Muscle of leg (tissue), 11 donors: Measurements from ENCODE around the gene OASL. TPM values are rescaled to one million over a fixed set of nuclear protein-coding genes. Genes with fewer than 3 reads are reported as not detected.

Source experiments
- DNase-seq: peaks from one replicate; pipeline ENCODE4 v3.0.0; 2013
- H3K27ac ChIP-seq: one replicate; pipeline ENCODE4 v1.5.1; 2013; ENCODE audit warnings: mild to moderate bottlenecking, low read length, control low read depth
- H3K27me3 ChIP-seq: one replicate; pipeline ENCODE4 v1.6.1; 2013; ENCODE audit warnings: low read length; ENCODE audit not compliant: control insufficient read depth, insufficient read depth
- H3K36me3 ChIP-seq: one replicate; pipeline ENCODE4 v1.6.1; 2013; ENCODE audit warnings: low read length; ENCODE audit not compliant: control insufficient read depth, insufficient read depth
- H3K4me1 ChIP-seq: one replicate; pipeline ENCODE4 v1.6.1; 2013; ENCODE audit warnings: low read length; ENCODE audit not compliant: control insufficient read depth, insufficient read depth
- H3K4me3 ChIP-seq: one replicate; pipeline ENCODE4 v1.5.1; 2013; ENCODE audit warnings: low read length, control low read depth
- H3K9me3 ChIP-seq: replicated peaks from 2 replicates; pipeline ENCODE4 v1.6.1; 2013; ENCODE audit warnings: low read depth, low read length; ENCODE audit not compliant: control insufficient read depth
- WGBS: methylation state at CpG from one replicate; pipeline ENCODE4 v1.1.5; 2013; ENCODE audit warnings: missing lambda C conversion rate; ENCODE audit not compliant: insufficient coverage; 5-methylcytosine and 5-hydroxymethylcytosine counted together
- polyA plus RNA-seq, 8 donors: library from polyadenylated mRNA; unstranded; fragments of 120-200 nt; gene quantifications; one replicate each; pipeline versions ENCODE4 v1.2.1 to v1.2.3, GENCODE V29; 2013; ENCODE audit warnings: inconsistent platforms in 1 of 8, low replicate concordance in 1 of 8; ENCODE audit not compliant: insufficient read length in 8 of 8, insufficient read depth in 1 of 8
- total RNA-seq: library from RNA; stranded (reverse); fragments of 120-200 nt; gene quantifications from one replicate; pipeline ENCODE4 v1.2.4, GENCODE V29; 2013

Gene OASL
- total and polyA plus RNA-seq, 9 donors, result 0.04 to 0.17 (median 0.09) TPM; not detected in 2

GRCh38 chr12:120990487-120991055 is 48.5 kb downstream of the OASL start:
- WGBS, result no CpG with 5 or more reads among the region's 2 CpGs
- Histone ChIP-seq H3K27me3 (peaks cover 2% of the 10 kb centered on the region), H3K36me3 (no peaks in the 10 kb centered on the region), H3K27ac (no peak overlapping the region), H3K4me3 (no peak overlapping the region), H3K4me1 (no peaks in the 10 kb centered on the region), H3K9me3 (no peaks in the 10 kb centered on the region)
- DNase-seq, result no peak

- Histone ChIP-seq H3K4me1 (no peaks in the 10 kb centered on the region), H3K27me3 (peaks cover 2% of the 10 kb centered on the region), H3K9me3 (no peaks in the 10 kb centered on the region), H3K27ac (no peak overlapping the region), H3K36me3 (no peaks in the 10 kb centered on the region), H3K4me3 (no peak overlapping the region)
- no peak for DNase-seq
- 80% methylated on average over 1 of the region's 3 CpGs for WGBS
Measured at GRCh38 chr12:120989687-120990086, 49.4 kb downstream of the OASL start.

- Histone ChIP-seq H3K4me3 (no peak overlapping the region), H3K27ac (no peak overlapping the region), H3K4me1 (no peaks in the 10 kb centered on the region), H3K36me3 (no peaks in the 10 kb centered on the region), H3K9me3 (no peaks in the 10 kb centered on the region), H3K27me3 (peaks cover 2% of the 10 kb centered on the region)
- 84% methylated on average over 9 of the region's 17 CpGs for WGBS
- no peak for DNase-seq
Measured at GRCh38 chr12:120988658-120989057, 50.4 kb downstream of the OASL start.

DNA sequence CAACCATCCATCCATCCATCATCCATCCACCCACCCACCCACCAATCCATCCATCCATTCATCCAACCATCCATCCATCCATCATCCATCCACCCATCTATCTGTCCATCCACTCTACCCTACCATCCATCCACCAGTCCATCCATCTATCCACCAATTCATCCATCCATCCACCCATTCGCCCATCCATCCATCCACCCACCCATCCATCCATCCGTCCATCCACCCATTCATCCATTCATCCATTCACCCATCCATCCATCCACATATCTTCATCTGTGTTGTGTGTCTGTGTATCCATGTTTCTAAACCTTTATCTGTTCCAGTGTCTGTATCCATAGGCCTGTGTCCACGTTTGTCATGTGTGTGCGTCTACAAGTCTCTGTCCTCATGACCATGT is 50.8 kb downstream of the OASL start:
- WGBS, result 79% methylated on average over 2 of the region's 4 CpGs
- Histone ChIP-seq H3K27ac (no peak overlapping the region), H3K4me1 (no peaks in the 10 kb centered on the region), H3K4me3 (no peak overlapping the region), H3K27me3 (peaks cover 2% of the 10 kb centered on the region), H3K9me3 (no peaks in the 10 kb centered on the region), H3K36me3 (no peaks in the 10 kb centered on the region)
- DNase-seq, result no peak

DNA sequence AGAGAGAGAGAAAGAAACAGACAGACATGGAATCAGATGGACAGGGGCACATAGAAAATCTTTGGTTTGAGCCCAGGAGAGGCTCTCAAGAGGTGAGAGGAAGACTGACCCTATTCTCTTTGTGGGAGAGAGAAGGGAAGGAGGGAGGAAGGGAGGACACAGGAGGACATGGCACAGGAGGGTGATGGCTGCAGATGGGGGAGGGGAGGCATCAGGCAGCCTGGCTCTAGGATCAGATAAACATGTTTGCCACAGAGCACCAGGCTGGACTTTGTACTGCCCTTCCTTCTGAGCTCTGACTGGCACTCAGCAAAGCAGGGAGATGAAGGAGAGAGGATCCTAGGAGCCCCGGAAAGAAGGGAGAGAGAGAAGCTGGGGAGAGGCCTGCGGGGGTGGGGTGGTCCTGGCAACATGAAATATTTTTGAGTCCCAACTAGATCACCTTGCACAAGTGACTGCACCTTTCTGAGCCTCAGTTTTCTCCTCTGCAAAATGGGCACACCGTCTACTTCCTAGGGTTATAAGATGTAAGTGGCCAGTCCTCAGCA is 54.6 kb downstream of the OASL start:
- Histone ChIP-seq H3K27ac (no peak overlapping the region), H3K4me1 (no peaks in the 10 kb centered on the region), H3K27me3 (no peaks in the 10 kb centered on the region), H3K9me3 (no peaks in the 10 kb centered on the region), H3K4me3 (no peak overlapping the region), H3K36me3 (no peaks in the 10 kb centered on the region)
- DNase-seq, result no peak
- 60% methylated on average over 1 of the region's 3 CpGs for WGBS

- no peaks in the 10 kb centered on the region for H3K27me3 ChIP-seq
- no peaks in the 10 kb centered on the region for H3K36me3 ChIP-seq
- H3K4me3 ChIP-seq, result no peak overlapping the region
- no peaks in the 10 kb centered on the region for H3K4me1 ChIP-seq
- 67% methylated on average over 3 of the region's 4 CpGs for WGBS
- DNase-seq, result no peak
- no peak overlapping the region for H3K27ac ChIP-seq
- no peaks in the 10 kb centered on the region for H3K9me3 ChIP-seq
Measured at GRCh38 chr12:120983759-120984158, 55.3 kb downstream of the OASL start.

DNA sequence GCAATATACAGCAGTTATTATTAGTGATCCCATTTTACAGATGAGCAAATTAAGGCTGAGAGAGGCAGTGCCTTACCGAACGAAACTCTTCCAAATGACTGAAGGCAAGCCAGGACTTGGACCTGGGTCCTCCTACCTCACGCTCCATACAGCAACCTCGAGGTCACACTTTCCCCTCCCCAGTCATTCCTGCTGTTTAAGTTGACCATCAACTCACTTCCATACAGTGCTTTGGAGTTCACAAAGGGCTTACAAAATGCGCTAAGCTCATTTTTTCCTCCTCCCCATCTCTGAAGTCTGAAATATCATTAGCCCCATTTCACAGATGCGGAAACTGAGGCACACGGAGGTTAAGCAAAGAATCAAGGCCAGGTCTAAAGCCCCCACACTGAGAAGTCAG is 56.4 kb downstream of the OASL start:
- no peak for DNase-seq
- no peaks in the 10 kb centered on the region for H3K36me3 ChIP-seq
- H3K4me1 ChIP-seq, result no peaks in the 10 kb centered on the region
- H3K9me3 ChIP-seq, result no peaks in the 10 kb centered on the region
- no peaks in the 10 kb centered on the region for H3K27me3 ChIP-seq
- 74% methylated on average over 7 of the region's 7 CpGs for WGBS
- H3K4me3 ChIP-seq, result no peak overlapping the region
- no peak overlapping the region for H3K27ac ChIP-seq

- 44% methylated on average over 5 of the region's 6 CpGs for WGBS
- no peak for DNase-seq
- H3K27me3 ChIP-seq, result no peaks in the 10 kb centered on the region
- no peak overlapping the region for H3K27ac ChIP-seq
- no peaks in the 10 kb centered on the region for H3K36me3 ChIP-seq
- H3K9me3 ChIP-seq, result no peaks in the 10 kb centered on the region
- no peak overlapping the region for H3K4me3 ChIP-seq
- no peaks in the 10 kb centered on the region for H3K4me1 ChIP-seq
Measured at GRCh38 chr12:120981407-120981941, 57.6 kb downstream of the OASL start.

- 65% methylated on average over 6 of the region's 13 CpGs for WGBS
- no peaks in the 10 kb centered on the region for H3K36me3 ChIP-seq
- H3K4me3 ChIP-seq, result no peak overlapping the region
- H3K9me3 ChIP-seq, result no peaks in the 10 kb centered on the region
- H3K27me3 ChIP-seq, result no peaks in the 10 kb centered on the region
- H3K4me1 ChIP-seq, result no peaks in the 10 kb centered on the region
- DNase-seq, result no peak
- no peak overlapping the region for H3K27ac ChIP-seq
Measured at GRCh38 chr12:120980800-120981368, 58.2 kb downstream of the OASL start.

DNA sequence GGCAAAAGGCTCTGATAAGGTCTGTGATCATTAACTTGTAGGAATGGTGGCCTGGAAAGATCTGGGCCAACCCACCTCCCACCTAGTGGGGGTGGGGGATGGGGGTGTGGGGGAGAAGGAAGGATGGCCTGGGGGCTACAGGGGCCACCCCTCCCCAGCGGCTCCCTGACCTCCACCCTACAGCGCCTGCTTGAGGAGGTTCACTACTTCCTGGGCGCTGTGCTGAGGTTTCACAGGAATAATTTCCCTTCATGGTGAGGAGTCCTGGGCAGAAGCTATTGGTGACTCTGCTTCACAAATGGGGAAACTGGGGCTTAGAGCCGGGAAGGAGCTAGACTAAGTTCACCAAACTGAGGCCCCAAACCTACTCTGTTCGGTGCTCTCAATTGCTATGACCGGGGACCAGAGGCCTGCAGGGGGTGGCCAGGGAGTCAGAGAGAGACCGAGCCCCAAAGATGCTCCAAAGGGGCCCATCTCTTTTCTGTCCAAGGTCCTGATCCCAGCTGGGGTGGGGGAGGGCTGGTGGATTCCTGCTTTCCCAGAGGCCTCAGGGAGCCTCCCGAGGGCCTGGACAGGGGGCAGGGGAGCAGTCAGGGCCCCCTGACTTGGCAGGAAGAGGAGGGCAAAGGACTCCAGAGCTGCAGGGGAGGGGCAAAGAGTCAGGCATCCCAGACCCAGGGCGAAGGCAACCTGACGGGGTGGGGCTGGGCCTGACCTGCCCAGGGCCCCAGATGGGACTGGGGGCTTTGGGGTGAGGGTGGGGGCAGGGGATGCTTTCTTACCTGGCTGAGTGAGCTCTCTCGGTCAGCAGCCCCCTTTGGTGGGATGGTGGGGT is 59.0 kb downstream of the OASL start:
- WGBS, result 40% methylated on average over 5 of the region's 11 CpGs

More for the DNA sequence above, 59.0 kb downstream of the OASL start:
- Histone ChIP-seq H3K27me3 (no peaks in the 10 kb centered on the region), H3K9me3 (no peaks in the 10 kb centered on the region), H3K27ac (no peak overlapping the region), H3K4me1 (no peaks in the 10 kb centered on the region), H3K4me3 (no peak overlapping the region), H3K36me3 (no peaks in the 10 kb centered on the region)
- no peak for DNase-seq
